Erythroblast (primary cell): ENCODE data around the gene FUT8.
"Not testable (repeated sequence)": the region's sequence is repeated elsewhere in the genome, so short reads cannot be mapped to it uniquely, and the experiment has no call there.

ENCODE experiments used
- DNase-seq, 2 experiments: peaks; one replicate each; lab custom pipeline; 2025; lab: John Stamatoyannopoulos, UW
- GATA1 ChIP-seq: IDR thresholded peaks from 2 replicates; pipeline ENCODE4 v1.6.1; 2011; ENCODE audit warnings: low read depth, mild to moderate bottlenecking, control low read depth, low read length, moderate library complexity
- POLR2A ChIP-seq: IDR thresholded peaks from 2 replicates; pipeline ENCODE4 v1.6.1; 2011; ENCODE audit warnings: mild to moderate bottlenecking, low read length

Gene FUT8

GRCh38 chr14:65408113-65408512 lies 4.4 kb upstream of the FUT8 start:
- DNase-seq, result no peak
- TF ChIP-seq POLR2A, result no peak
- TF ChIP-seq GATA1, result no peak

- DNase-seq, result no peak
- TF ChIP-seq GATA1 (no peak), POLR2A (no peak)
Observed at GRCh38 chr14:65410640-65411039, 1.9 kb upstream of the FUT8 start.

- DNase-seq, result peak; percentile 89 to 93
- TF ChIP-seq GATA1 (no peak), POLR2A (no peak)
Observed at GRCh38 chr14:65411656-65412031, 886 bp upstream of the FUT8 start.

GRCh38 chr14:65412856-65413738 lies 567 bp downstream of the FUT8 start:
- peak; percentile 89 to 91 for DNase-seq

GRCh38 chr14:65413739-65414045 lies 1.2 kb downstream of the FUT8 start:
- TF ChIP-seq GATA1 (no peak), POLR2A (no peak)
- peak in 1 of 2 experiments; percentile 56 for DNase-seq

More at GRCh38 chr14:65412856-65413738, 567 bp downstream of the FUT8 start:
- TF ChIP-seq POLR2A (no peak), GATA1 (no peak)

GRCh38 chr14:65414961-65415589 lies 2.5 kb downstream of the FUT8 start:
- no peak for TF ChIP-seq GATA1
- TF ChIP-seq POLR2A, result no peak
- DNase-seq, result peak; percentile 48 to 70

GRCh38 chr14:65415613-65416012 lies 3.1 kb downstream of the FUT8 start:
- TF ChIP-seq POLR2A (no peak), GATA1 (no peak)

GRCh38 chr14:65419593-65420252 lies 7.2 kb downstream of the FUT8 start:
- DNase-seq, result peak; percentile 33 to 39
- TF ChIP-seq POLR2A (no peak), GATA1 (no peak)

More at GRCh38 chr14:65415613-65416012, 3.1 kb downstream of the FUT8 start:
- DNase-seq, result peak; percentile 23 to 47

GRCh38 chr14:65421201-65421981 lies 8.9 kb downstream of the FUT8 start:
- no peak for TF ChIP-seq GATA1
- TF ChIP-seq POLR2A, result no peak
- DNase-seq, result no peak

GRCh38 chr14:65422088-65422834 lies 9.7 kb downstream of the FUT8 start:
- TF ChIP-seq GATA1, result no peak
- TF ChIP-seq POLR2A, result no peak
- peak; percentile 57 to 82 for DNase-seq

- no peak for TF ChIP-seq POLR2A
- no peak for TF ChIP-seq GATA1
- no peak for DNase-seq
Observed at GRCh38 chr14:65423982-65424381, 11.5 kb downstream of the FUT8 start.

GRCh38 chr14:65424531-65424930 lies 12.0 kb downstream of the FUT8 start:
- no peak for TF ChIP-seq GATA1
- TF ChIP-seq POLR2A, result no peak
- DNase-seq, result no peak

GRCh38 chr14:65425885-65426284 lies 13.4 kb downstream of the FUT8 start:
- TF ChIP-seq POLR2A (no peak), GATA1 (no peak)
- DNase-seq, result no peak

- not testable (repeated sequence) for DNase-seq
Observed at GRCh38 chr14:65426902-65427301, 14.4 kb downstream of the FUT8 start.
